Mucosa of rectum (tissue), 2 donors: ENCODE results near the gene CYLD.

Experiments used
- H3K27ac ChIP-seq, 2 donors: one replicate each; pipeline ENCODE4 v1.7.0; 2013; ENCODE audit warnings: inconsistent platforms in 2 of 2, low read depth in 2 of 2, low read length in 2 of 2
- H3K27me3 ChIP-seq, 2 donors: one replicate each; pipeline ENCODE4 v1.7.0; 2013; ENCODE audit warnings: low read length in 2 of 2; ENCODE audit not compliant: control insufficient read depth in 2 of 2, insufficient read depth in 2 of 2
- H3K36me3 ChIP-seq, 2 donors: one replicate each; pipeline ENCODE4 v1.7.0; 2013; ENCODE audit warnings: low read length in 2 of 2; ENCODE audit not compliant: control insufficient read depth in 2 of 2, insufficient read depth in 2 of 2
- H3K4me1 ChIP-seq, 2 donors: one replicate each; pipeline ENCODE4 v1.7.0; 2013; ENCODE audit warnings: low read length in 2 of 2, mild to moderate bottlenecking in 1 of 2; ENCODE audit not compliant: control insufficient read depth in 2 of 2, insufficient read depth in 2 of 2
- H3K4me3 ChIP-seq, 2 donors: one replicate each; pipeline ENCODE4 v1.7.0; 2013; ENCODE audit warnings: low read length in 2 of 2
- H3K9ac ChIP-seq, 2 donors: one replicate each; pipeline ENCODE4 v1.7.0; 2013; ENCODE audit warnings: low read length in 2 of 2, low read depth in 1 of 2, mild to moderate bottlenecking in 1 of 2
- H3K9me3 ChIP-seq, 2 donors: one replicate each; pipeline ENCODE4 v1.7.0; 2013; ENCODE audit warnings: low read length in 2 of 2; ENCODE audit not compliant: control insufficient read depth in 2 of 2
- donor health status: healthy.
- donor health status: Normal muscosa, but diverticular disease.

Gene CYLD

DNA sequence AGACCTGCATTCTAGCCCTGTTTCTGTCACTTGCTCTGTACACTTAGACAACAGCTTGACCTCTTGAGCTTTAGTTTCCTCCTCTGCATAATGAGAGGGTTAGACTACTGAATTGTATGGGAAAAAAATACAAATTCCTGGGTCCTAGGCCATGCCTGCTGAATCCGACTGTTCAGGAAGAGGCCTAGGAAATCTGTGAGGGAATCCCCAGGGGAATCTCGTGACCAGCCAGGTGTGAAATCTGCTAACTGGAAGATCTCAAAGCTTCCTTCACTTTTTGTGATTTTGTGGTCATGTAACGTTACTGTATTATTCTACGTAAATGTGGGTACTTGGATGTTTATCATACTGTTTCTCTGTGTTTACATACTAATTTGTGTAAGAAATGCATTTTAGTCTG, 58.2 kb downstream of the CYLD start:
- no peak overlapping the region for H3K27ac ChIP-seq

DNA sequence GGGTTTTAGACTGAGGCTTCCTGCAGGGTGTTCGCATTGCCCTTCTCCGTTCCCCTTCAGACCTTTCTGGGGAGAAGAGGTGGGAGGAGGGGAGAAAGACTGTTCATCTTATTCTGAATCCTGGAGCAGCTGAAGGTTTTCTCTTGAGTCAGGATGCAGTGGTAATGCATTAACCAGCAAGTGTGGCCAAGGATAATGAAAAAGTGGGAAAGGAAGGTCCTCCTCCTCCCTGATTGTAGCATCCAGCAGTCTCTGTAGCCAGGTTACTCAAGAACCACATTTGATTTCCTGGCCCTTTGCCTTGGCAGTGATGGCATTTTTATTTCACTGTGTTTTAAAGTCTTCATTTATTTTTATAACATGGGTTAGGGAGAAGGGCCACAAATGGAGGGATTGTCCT, 59.1 kb downstream of the CYLD start:
- peaks cover 8 to 17% of the 10 kb centered on the region in 2 donors for H3K36me3 ChIP-seq
- no peaks in the 10 kb centered on the region for H3K27me3 ChIP-seq
- H3K4me1 ChIP-seq: peaks cover 0 to 3% of the 10 kb centered on the region in 2 donors
- H3K9me3 ChIP-seq: no peaks in the 10 kb centered on the region
- H3K9ac ChIP-seq: no peak overlapping the region
- no peak overlapping the region for H3K4me3 ChIP-seq
- H3K27ac ChIP-seq: no peak overlapping the region

More for the DNA sequence above, 58.2 kb downstream of the CYLD start:
- H3K27me3 ChIP-seq: no peaks in the 10 kb centered on the region
- H3K9ac ChIP-seq: no peak overlapping the region
- H3K4me3 ChIP-seq: no peak overlapping the region
- H3K9me3 ChIP-seq: no peaks in the 10 kb centered on the region
- peaks cover 14 to 26% of the 10 kb centered on the region in 2 donors for H3K36me3 ChIP-seq
- H3K4me1 ChIP-seq: no peaks in the 10 kb centered on the region

DNA sequence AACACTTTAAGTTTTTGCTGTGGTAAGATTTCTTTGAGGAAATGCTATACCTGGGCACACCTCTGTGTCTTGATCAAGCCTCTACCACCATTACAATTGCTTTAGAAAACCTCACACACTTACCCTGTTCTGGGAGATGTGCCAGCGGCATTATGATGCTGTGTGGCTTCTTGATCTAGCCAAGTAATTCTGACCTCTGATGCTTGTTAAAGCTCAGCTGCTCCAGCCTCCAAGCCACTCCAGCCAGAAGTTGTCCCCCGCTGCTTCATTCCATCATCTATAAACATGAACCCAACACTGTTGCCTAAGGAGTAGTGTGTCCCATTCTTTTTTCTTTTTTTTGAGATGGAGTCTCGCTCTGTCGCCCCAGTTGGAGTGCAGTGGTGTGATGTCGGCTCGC, 60.1 kb downstream of the CYLD start:
- H3K27ac ChIP-seq: no peak overlapping the region
- no peak overlapping the region for H3K9ac ChIP-seq
- H3K4me3 ChIP-seq: no peak overlapping the region
- H3K27me3 ChIP-seq: no peaks in the 10 kb centered on the region
- no peaks in the 10 kb centered on the region for H3K9me3 ChIP-seq
- peaks cover 3 to 12% of the 10 kb centered on the region in 2 donors for H3K36me3 ChIP-seq
- H3K4me1 ChIP-seq: peaks cover 0 to 3% of the 10 kb centered on the region in 2 donors

DNA sequence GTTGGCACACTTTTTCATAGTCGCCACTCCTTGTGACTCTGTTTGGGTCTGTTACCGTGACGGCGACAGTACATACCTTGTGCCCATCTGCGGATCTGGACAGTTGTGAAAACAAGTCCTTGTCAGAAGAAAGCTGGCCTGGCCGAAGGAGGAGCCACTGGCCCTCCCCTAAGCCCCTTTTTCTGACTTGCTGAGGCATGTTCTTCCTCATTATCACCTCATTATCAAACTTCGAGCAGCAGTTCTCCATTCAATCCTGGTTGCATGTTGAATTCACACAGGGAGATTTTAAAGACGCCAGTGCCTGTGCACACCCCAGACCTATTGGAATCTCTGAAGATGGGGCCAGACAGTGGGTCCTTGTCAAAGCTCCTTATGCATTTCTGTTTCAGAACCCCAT, 61.1 kb downstream of the CYLD start:
- Histone ChIP-seq H3K27ac (no peak overlapping the region), H3K9ac (no peak overlapping the region), H3K4me3 (no peak overlapping the region), H3K36me3 (peaks cover 0 to 9% of the 10 kb centered on the region in 2 donors), H3K27me3 (no peaks in the 10 kb centered on the region), H3K9me3 (no peaks in the 10 kb centered on the region), H3K4me1 (peaks cover 0 to 3% of the 10 kb centered on the region in 2 donors)

DNA sequence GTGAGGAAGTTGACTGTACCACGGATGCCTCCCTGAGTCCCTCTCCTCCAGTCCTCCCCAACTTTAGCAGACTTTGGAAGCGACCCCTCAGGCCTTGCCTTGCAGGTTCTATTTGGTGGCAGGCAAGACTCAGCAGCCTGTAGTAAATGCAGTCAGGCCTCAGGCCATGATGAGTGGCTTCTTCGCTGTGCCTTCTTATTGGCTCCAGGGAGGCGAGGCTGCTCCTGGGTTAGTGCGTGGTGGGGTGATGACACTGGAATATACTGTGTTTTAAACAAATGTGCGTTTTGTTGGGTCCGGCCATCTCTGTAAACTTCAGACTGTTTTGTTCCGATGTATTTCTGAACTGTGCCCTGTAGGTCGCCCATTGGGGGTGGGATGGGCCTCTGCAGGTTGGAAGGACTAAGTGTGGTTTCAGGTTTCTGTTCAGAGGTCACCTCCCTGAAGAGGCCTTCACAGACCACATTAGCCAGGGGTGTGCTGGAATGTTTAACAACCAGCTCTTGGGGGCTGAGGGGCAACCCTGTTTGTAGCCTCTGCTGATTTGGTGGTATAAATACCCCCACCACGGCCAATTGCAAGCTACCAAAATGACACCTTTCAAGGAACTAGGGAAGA, 62.5 kb downstream of the CYLD start:
- Histone ChIP-seq H3K4me3 (no peak overlapping the region), H3K4me1 (peaks cover 0 to 3% of the 10 kb centered on the region in 2 donors)

DNA sequence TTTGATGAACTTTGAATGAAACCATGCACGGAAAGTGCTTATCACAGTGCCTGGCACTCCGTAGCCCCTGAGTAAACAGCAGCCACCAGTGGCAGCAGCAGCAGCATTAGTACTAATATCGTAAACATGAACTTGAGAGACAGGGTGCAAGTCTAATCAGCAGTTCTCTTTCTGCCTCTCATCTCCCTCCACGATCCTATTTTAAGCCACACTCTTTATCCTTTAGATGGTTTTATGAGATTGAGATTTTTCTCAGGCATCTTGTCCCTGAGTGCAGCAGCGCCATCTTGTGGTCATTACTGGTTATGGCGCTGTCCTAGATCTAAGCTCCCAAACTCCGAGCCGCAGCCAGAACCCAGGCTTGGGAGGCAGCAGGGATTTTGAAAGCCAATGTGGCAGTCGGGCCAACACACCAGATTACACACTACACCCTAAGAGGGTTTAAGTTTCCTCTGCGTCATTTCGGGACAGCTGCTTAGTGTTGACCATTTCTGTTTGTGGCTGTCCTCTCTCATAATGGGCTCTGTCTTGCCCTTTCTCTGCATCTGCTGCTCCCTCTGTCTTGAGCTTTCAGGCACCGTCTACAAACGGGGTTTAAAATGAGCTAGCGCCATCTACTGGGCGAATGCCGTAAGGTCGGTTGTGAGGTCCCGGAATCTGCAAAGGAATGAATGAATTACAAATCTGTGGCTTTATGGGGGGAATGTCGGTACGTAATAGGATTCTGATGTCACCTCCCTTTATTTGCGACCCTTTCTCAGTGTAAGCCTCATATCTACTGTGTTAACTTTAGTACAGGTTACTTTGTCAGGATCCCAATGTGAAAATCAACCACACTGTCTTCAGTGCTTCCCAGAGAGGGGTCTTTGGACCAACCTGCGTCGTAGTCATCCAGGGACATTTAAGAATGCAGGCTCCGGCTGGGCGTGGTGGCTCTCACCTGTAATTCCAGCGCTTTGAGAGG, 64.5 kb downstream of the CYLD start:
- peak overlapping the region in 1 of 2 donors; percentile 53 for H3K9ac ChIP-seq
- peak overlapping the region; percentile 60 to 71 for H3K4me3 ChIP-seq
- peak overlapping the region; percentile 52 to 56 for H3K27ac ChIP-seq
- no peaks in the 10 kb centered on the region for H3K9me3 ChIP-seq
- no peaks in the 10 kb centered on the region for H3K27me3 ChIP-seq
- peaks cover 0 to 3% of the 10 kb centered on the region in 2 donors for H3K4me1 ChIP-seq
- H3K36me3 ChIP-seq: no peaks in the 10 kb centered on the region

More for the DNA sequence above, 62.5 kb downstream of the CYLD start:
- H3K9ac ChIP-seq: no peak overlapping the region
- no peak overlapping the region for H3K27ac ChIP-seq
- H3K36me3 ChIP-seq: peaks cover 0 to 8% of the 10 kb centered on the region in 2 donors
- no peaks in the 10 kb centered on the region for H3K27me3 ChIP-seq
- H3K9me3 ChIP-seq: no peaks in the 10 kb centered on the region

DNA sequence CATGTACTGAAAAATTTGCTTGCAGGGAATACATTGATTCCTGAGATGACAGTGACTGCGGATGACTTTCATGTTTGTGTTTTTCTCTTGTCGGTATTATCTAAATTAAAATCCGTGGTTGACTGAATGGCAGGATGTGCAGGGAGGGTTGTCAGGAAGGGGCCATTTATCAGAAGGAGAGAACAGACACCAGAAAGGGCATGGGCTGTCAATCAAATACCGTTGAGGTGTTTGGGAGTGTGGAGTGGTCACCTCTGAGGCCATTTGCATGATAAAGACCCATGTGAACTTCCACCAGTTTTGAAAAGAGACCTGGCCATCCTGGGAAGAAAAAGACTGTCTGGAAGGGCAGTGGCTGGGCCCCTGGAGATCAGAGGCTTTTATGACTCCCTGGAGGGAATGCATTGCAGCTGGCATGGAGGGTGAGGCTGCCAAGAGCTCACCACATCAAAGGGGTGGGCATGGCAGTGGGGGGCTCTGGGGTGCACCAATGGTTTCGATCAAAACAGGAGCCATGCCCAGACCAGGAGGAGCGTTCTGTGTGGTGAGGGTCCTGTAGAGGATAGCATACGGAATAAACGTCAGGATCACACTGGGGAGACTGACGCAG, 67.1 kb downstream of the CYLD start:
- Histone ChIP-seq H3K27me3 (no peaks in the 10 kb centered on the region), H3K9ac (no peak overlapping the region), H3K4me1 (peaks cover 0 to 3% of the 10 kb centered on the region in 2 donors), H3K4me3 (no peak overlapping the region), H3K27ac (no peak overlapping the region), H3K9me3 (no peaks in the 10 kb centered on the region), H3K36me3 (no peaks in the 10 kb centered on the region)

DNA sequence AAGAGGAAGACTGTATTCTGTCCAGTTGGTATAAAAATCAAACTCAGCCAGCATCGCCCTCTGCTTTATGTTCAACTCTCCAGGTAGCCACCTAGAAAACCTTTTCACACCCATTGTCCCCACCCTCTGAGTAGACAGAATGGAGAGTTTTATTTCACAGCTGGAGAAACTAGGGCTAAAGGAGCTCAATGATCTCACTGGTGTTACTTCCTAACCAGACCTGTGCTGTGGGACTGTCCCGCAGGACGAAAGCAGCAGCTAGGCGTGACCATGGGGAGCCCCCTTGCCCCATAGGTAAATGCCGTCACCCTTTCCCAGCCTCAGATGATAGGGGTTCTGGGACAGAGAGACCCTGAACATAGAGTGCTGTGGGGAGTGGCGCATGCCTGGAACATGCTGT, 67.7 kb downstream of the CYLD start:
- no peaks in the 10 kb centered on the region for H3K27me3 ChIP-seq
- H3K36me3 ChIP-seq: no peaks in the 10 kb centered on the region
- H3K4me1 ChIP-seq: peaks cover 0 to 3% of the 10 kb centered on the region in 2 donors
- H3K9ac ChIP-seq: no peak overlapping the region
- H3K9me3 ChIP-seq: no peaks in the 10 kb centered on the region
- no peak overlapping the region for H3K27ac ChIP-seq
- H3K4me3 ChIP-seq: no peak overlapping the region

DNA sequence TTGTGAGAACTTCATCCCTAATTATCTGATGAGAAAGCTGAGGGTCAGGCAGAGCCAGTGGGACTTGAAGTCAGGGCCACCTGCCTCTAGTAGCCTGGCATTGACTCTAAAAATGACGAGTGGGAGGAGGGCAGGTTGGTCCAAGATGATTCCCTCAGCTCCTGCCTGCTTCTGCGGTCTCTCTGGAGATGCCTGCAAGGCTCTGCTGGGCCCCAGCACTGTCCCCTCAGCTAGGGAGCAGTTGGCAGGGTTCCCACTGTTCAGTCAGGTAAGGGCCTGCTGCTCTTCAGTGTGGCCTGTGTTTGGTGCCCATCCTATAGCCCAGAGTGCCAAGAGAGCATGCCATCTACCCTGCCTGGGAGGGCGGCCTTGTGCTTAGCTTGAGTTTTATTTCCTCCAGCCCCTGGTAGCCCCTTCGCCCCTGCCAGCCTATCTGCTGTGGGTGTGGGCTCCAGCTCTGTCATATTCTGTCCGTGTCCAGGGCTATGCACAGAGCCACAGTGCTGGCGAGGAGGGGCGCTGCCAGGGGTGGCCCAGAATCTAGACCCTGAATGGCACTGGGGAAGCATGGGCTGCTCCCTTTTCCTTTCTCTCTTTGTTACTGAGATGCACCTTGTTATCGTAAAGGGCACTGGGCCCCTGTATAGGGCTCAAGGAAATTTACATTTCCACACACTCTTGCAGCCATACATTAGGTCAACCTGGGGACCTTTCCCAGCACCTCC, 68.5 kb downstream of the CYLD start:
- no peaks in the 10 kb centered on the region for H3K36me3 ChIP-seq
- no peak overlapping the region for H3K9ac ChIP-seq
- no peaks in the 10 kb centered on the region for H3K27me3 ChIP-seq
- no peak overlapping the region for H3K27ac ChIP-seq
- H3K4me3 ChIP-seq: no peak overlapping the region
- peaks cover 0 to 3% of the 10 kb centered on the region in 2 donors for H3K4me1 ChIP-seq
- H3K9me3 ChIP-seq: no peaks in the 10 kb centered on the region
